GM18505 (cell line): ENCODE data around the gene MICAL3.

Experiments
- ATAC-seq: cut with Tn5 transposase; IDR thresholded peaks from one replicate; pipeline ENCODE4 v1.9.1; 2021; ENCODE audit not compliant: unreplicated experiment
- POLR2A ChIP-seq: IDR thresholded peaks from 4 replicates; pipeline ENCODE4 v1.6.1; 2011; ENCODE audit warnings: borderline replicate concordance; ENCODE audit not compliant: insufficient read depth, insufficient read length; ENCODE audit errors: extremely low read depth

Gene MICAL3

DNA sequence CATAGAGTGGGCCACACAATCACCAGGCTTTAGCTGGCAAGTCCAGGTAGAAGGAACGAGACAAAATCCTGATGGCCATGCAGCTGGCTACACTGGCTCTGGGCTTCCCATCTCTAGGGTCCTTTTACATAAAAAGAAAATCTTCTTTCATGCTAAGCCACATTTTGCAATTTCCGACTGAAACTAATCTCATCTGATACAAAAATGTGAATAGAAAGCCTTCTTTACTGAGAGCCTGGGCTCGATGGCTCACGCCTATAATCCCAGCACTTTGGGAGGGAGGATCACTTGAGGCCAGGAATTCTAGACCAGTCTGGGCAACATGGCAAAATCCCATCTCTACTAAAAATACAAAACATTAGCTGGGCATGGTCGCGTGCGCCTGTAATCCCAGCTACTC lies 67.2 kb downstream of the MICAL3 start:
- TF ChIP-seq POLR2A: no peak
- no peak for ATAC-seq

DNA sequence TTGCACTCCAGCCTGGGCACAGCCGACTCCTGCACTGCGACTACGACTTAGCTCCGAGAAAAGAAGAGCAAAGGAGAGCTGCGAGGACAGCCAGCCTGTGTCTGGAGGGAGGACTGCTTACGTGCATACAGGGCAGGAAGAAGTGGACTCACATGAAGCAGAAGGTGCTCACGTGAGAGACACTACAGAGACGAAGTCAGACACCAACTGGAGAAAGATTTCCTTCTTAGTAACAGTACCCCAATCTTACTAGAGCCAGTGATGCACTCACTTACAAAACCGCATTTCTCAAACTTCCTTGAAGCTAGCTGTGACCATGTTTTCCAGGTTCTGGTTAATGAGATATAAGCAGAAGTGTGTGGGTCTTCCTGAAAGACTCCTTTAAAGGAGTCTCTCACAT lies 67.7 kb downstream of the MICAL3 start:
- ATAC-seq: no peak

DNA sequence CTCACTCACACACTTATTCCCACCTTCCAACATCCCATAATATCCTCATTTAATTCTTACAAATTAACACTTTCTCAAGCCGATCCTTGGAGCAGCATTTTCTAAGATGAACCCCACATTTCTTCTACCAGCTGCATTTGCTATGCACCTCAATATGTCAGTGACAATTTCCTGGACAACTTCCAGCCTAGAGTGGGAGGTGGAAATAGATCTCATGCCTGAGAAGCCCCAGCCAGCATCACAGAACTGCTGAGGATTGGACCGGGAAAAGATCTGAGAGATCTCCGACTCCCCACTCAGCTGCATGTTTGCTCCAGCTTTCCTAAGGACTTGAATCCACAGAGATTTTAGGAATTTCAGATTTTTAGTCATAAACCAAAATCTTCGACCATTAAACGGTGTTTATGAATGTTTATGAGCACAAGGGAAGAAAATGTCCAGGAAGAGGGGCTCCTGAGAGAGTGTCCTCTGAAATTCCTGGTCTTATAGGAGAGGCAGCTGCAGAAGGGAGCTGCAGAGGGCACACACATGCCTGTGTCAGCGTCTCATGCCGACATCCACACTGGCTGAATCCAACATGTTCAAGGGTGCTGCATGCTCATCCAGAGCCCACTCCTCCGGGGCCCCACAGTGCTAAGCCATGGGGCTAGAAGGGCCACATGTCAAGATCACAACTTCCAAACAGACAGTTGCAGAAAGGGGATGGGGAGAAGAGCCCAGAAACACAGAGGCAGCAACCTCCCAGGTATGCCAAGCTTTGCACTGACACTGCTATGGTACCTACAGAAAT lies 68.6 kb downstream of the MICAL3 start:
- TF ChIP-seq POLR2A: no peak
- ATAC-seq: no peak

More for the DNA sequence above, 67.7 kb downstream of the MICAL3 start:
- TF ChIP-seq POLR2A: no peak

GRCh38 chr22:17954860-17955587 lies 69.3 kb downstream of the MICAL3 start:
- TF ChIP-seq POLR2A: no peak
- no peak for ATAC-seq

DNA sequence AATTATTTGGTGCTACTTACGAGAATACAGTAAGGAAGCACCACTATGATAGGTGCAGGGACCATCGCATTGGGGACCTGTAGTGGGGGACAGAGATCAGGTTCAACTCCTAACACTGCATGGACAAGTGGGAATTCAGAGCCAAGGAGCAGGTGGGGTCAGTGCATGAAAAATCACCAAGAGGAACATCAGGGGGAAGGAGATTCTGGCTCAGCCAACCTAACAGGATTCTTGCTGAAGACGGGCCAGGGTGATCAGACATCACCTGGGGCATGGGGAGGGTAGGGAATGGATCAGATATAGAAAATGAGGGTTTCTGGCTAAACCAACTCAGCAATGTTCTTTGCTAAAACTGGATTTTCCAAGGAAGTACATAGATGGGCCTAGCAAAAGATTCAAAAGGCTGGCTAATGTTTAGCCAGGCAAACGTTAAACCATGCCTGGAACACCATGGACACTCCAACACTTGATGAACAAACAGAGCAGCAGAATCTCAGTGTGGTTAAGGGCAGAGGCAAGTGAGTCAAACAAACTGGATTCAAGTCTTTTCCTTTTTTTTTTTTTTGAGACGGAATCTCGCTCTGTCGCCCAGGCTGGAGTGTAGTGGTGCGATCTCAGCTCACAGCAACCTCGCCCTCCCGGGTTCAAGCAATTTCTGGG lies 70.0 kb downstream of the MICAL3 start:
- TF ChIP-seq POLR2A: no peak

DNA sequence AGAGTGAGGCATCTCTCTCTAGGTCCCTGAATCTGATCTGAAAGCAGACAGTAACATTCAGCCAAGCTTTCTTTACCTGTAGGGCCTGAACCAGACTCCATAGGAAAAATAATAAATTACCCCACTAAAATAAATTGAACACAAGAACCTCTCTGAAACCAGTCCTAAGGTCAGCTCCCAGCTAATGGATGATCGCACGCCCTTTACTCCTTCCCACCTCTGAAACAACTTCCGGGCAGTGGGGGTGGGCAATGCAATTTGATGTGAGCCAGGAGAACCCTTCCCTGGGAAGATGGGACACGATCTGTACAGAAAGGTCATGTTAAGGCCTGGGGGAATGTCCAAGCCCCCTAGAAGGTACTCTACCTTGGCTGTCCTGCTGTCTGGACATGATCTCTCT lies 71.2 kb downstream of the MICAL3 start:
- TF ChIP-seq POLR2A: no peak
- ATAC-seq: no peak

More for the DNA sequence above, 70.0 kb downstream of the MICAL3 start:
- ATAC-seq: no peak

- ATAC-seq: no peak
These were observed 72.0 kb downstream of the MICAL3 start for GRCh38 chr22:17952273-17952801.

DNA sequence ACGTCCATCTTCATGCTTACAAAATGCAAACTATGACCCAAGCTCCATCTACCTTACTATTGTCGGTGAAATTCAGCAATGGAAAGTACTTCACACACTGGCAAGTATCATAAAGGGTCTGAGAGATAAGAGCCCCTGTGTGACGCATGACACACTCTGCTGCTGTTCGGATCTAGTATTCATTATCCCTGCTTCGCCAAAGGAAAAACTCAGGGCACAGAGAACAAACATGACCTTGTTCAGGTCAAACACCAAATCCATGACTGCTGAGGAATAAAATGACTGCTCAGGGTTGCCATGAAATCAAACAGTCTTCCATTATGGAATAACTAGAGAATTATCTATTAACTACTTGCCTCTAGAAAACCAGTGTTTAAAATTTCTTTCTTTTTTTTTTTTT lies 73.0 kb downstream of the MICAL3 start:
- ATAC-seq: no peak
- no peak for TF ChIP-seq POLR2A

More at GRCh38 chr22:17952273-17952801, 72.0 kb downstream of the MICAL3 start:
- no peak for TF ChIP-seq POLR2A

GRCh38 chr22:17950651-17951214 lies 73.6 kb downstream of the MICAL3 start:
- no peak for TF ChIP-seq POLR2A
- no peak for ATAC-seq

DNA sequence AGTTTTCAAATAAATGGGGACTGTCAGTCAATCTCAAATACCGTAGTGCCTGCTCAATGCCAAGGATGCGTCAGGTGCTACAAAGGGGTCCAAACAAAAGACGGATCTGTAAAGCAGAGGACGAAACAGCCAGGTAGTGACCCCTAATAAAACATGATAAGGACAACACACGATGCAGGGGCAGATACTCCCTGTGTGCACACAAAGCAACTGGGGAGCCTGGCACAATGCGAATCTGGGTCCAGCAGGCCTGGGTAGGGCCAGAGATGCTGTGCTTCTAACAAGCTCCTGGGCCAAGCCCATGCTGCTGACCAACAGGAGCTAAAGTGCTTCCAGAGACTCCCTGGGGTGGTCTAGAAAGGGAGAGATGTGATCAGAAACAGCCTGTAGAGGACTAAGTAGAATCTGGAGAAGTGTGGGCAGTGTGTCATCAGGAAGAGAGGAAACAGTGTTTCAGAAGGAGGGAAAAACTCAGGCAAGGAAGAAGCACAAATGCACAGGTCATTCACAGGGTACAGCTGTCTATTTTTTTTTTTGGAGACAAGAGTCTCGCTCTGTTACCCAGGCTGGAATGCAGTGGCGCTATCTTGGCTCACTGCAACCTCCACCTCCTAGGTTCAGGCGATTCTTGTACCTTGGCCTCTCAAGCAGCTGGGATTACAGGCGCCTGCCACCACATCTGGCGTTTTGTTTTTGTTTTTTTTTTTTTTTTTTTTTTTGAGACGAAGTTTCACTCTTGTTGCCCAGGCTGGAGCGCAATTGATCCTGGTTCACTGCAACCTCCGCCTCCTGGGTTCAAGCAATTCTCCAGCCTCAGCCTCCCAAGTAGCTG lies 74.5 kb downstream of the MICAL3 start:
- TF ChIP-seq POLR2A: no peak
- no peak for ATAC-seq

- no peak for ATAC-seq
- no peak for TF ChIP-seq POLR2A
These were observed 76.3 kb downstream of the MICAL3 start for GRCh38 chr22:17948101-17948500.

GRCh38 chr22:17946662-17947367 lies 77.5 kb downstream of the MICAL3 start:
- no peak for TF ChIP-seq POLR2A
- ATAC-seq: no peak

DNA sequence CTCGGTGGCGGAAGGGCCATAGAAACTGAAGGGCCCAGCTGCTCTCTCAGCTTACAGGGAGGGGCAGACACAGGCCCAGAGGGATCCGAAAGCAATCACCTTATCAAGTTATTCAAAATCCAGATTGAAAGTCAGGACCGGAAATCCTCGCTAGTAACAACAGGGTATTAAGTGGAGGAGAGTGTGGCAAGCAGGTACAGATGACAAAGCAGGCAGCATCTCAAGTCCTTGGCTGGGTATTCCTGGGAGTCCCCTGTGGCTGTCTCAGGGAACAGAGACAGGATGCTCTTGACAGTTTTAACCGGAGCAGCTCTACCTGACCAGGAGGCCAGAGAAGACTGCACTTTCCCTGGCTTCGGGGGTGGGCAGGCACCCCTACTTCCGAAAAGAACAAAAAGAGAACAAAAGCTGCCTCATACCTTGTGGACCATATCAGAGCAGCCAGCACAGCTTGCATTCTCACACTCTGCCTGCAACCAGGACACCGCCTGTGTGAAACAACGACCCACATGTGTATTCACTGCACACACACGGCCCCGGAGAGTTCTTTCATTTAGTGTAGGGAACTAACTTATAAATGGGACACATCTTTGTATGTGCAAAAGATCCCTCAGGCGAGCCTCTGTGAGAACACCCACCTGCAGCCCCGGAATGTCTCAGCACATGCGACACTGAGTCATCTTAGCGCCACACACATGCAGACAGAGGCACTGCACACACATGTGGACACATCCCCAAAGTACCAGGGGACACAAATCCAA lies 78.3 kb downstream of the MICAL3 start:
- TF ChIP-seq POLR2A: no peak
- no peak for ATAC-seq
